NCI-H82 (cell line): ENCODE measurements around the gene YTHDC2.

ENCODE experiments used
- DNase-seq: peaks from one replicate; lab custom pipeline; 2025; lab: John Stamatoyannopoulos, UW

Gene YTHDC2

DNA sequence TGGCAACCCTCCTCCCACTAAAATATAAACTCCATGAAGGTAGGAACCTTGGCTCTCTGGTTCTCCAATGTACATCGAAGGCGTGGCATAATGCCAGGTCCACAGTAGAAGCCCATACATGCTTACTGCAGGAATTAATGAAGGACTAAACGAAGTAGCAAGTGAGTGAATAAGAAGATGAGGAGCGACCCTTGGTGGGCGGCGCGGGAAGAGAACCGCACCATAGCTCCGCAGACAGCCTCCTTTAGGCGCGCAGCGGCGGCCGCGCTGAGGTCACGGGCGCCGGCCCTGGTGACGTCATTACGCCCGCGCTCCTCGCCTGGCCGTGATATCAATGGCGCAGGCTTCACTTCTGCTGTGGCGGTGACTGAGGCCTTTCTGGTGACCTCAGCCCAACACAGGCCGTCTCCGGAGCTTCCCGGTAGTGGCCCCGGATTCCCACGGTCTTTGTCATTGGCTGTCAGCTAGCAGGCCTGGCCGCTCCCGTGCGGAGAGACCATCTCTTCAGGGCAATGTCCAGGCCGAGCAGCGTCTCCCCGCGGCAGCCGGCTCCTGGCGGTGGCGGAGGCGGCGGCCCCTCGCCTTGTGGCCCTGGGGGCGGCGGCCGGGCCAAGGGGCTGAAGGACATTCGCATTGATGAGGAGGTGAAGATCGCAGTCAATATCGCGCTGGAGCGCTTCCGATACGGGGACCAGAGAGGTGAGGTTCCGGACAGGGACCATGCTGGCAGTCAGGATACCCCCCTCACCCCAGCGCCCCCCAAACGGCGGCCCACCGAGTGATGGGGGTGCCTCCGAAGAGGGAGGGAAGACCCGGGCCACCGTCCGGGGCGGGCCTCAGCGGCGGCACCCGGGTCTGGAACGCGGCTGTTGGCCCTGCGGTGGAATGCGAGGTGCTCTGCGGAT, at the start of gene YTHDC2:
TSS of gene YTHDC2 (plus strand) at position 311 of the 905 bp plus-strand sequence. CDS start at position 513, 202 bp downstream.
- peak; percentile 90 for DNase-seq

DNA sequence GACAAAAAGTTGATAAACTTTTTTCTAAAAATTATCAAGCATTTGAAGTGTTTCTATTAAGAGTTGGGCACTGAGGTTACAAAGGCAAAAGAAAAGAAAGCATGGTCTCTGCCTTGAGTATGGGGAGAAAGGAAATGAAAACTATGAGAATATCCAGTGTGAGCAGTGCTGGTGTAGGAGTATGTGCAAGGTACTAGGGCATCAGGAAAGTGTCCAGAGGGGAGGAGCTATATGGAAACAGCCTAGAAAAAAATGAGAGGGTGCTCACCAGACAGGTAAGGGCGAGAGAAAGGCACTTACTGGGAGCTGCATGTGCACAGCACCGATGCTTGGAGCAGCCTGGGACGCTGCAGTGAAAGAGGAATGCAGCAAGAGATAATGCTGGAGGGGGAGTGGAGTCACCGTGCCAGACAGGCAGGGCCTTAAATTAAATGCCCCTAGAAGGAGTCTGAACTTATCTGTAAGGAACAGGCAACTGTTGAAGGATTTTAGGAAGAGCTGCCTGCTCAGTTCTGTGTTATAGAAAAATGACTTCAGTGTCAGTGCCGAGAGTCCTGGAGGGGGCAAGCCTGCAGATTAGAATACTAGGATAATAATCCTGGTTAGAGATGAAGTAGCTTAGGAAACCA, 39.3 kb upstream of the YTHDC2 start:
- DNase-seq = no peak

DNA sequence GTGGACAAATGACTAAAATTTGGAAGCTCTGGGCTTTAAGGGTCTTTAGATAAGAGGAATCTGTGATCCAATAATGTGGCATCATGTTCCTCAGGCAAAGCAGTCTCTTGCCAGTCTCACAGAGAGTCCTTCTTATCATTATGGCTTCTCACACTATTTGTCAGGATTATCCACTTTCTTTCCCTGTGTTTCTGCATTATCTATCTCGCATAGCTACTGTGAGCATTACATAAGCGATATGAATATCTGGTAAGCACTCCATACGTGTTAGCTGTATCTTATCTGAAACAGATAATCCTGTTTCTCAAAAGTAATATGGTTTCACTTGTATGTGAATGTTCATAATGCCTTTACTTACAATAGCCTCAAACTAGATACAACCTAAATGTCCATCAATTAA, 34.8 kb upstream of the YTHDC2 start:
- DNase-seq = peak; percentile 7

DNA sequence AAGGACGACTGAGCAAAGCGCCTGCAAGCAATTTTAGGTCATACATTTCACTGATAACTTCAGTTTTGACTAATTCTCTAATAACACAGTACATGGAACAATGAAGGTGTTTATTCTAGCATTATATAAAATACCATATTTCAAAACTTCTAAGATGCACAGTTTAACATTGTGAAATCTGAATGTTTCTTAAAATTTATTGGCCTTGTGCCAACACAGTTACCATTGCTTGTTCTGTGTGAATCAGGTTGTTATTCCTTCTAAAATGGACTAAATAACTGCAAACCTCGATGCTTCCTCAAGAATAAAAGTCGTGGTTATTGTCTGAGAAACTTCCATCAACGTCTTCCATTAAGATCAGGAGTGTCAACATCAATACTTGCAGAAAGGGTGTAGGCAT, 33.3 kb upstream of the YTHDC2 start:
- DNase-seq = no peak

DNA sequence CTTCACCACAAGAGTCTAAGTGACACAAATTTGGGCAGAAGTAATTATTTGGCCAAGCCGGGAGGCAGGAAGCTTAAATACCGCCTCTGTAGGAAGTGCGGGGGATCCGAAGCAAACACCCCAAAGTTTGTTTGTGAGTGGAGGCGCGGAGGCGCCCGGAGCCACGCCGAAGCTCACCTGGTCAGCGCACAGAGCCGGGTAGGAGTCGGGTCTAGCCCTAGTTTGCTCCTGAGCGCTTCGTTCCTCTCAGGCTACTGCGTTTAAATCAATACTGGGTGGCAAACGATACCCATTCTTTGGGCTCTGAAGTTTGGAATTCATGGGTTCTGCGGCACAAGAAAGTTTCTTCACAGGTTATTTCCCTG, 26.1 kb upstream of the YTHDC2 start:
- DNase-seq = no peak

DNA sequence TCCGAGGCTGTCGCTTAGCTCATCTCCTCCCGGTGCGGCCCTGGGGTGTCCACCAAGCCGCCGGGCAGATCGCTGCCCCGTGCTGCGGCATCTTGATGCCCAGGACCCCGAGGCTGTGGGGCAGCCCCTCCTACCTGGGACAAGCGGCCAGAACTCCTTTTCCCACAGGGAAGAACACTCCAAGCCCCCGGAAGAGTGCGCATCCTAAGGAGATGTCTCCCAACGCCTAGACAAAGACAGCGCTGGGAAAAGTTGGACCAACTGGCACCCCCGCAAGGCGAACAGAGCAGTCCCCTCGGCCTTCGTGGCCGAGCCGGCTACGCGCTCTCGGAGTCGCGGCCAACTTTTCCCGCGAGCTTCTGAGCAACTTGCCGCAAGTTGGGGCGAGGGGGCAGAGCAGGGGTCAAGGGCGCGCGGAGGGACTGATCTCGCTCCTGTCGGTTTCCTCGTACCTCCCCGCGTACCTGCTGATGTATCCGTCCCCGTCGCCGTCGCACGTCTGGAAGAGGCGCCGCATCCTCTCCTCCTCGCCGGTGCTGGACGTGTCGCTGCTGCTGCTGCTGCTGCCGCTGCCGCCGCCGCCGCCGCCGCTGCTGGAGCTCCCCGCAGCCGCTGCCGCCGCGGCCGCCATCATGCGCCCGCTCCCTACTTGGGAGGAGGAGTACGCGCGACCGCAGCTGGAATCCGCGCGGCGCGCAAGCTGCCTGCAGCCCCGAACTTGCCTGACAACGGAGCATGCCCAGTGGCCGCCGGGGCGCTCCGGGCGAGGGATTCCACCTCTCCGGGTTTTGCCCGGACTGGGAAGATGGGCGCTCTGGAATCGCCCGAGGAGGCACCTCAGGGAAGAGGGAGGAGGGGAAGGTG, 25.5 kb upstream of the YTHDC2 start, which contains the start of gene MCC:
TSS of gene MCC (minus strand) at position 673 of the 864 bp plus-strand sequence.
- peak; percentile 83 for DNase-seq

DNA sequence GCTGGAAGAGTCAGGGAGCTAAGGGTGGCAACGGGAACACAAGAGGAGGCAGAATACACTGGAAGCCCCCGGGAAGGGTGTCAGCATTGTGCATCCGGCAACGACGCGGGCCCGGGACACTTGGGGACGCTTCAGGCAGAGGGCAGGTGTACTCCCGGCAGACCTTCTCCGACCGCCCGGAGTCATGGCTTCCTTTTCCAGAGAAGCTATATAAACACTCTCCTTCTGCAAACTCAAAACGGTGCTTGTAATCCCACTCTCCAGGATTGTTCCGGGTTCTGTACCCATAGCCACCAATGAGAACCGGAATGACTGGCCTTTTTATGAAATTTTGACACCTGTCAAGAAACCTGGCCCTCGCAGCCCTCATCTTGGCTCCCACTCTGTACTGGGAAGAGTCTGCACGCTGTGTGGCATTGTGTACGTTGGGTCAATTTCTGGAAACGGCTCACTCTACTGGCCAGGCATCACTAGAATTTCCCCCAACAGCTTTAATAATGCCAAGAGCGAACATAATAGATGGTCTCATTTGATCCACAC, 24.8 kb upstream of the YTHDC2 start:
- DNase-seq = no peak

DNA sequence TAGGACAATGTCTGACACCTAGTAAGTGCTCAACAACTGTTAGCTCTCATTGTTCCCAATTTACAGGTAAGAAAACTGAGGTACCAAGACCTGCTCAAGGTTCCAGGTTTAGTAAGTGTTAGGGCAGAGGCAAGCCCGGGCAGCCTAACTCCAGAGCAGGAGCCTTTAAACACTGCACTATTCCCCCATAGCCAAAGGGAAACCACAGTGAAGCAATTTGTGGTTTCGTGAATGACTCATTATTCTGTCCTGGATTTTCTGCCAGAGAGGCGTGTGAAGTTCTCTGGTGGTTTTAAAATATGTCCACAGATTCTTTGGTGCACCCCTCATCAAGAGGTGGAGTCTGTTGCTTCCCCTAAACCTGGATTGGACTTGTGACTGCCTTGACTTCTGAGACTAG, 24.2 kb upstream of the YTHDC2 start:
- no peak for DNase-seq

DNA sequence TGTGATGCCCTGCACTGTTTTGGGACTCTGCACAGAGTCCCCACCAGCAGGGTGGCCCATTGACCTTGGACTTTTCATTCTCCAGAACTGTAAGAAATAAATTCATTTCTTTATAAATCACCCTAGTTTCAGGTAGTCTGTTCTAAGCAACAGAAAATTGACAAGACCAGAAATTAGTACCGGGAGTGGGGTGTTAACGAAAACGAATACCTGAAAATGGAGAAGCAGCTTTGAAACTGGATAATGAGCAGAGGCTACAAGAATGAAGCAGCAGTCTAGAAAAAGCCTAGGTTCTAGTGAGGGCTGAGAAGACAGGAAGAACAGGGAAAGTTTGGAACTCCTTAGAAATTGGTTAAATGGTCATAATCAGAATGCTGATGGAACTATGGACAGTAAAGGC, 23.2 kb upstream of the YTHDC2 start:
- no peak for DNase-seq

DNA sequence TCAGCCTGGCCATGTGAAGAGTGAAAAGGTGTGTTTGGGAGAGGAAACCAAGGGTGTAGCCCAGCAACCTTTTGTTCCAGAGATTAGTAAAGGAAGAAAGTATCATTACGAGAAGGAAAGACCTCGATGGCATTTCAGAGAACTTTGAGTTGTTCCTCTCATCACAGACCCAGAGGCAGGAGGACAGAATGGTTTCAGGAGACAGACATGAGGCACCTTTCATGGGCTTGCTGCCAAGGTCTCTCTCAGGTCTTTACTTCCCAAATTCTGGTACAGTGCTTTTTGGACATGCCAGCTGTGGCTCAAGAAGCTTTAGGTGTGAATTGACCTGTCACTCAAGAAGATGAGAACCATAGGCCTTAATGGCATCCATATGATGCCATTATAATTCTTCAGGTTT, 22.5 kb upstream of the YTHDC2 start:
- no peak for DNase-seq

DNA sequence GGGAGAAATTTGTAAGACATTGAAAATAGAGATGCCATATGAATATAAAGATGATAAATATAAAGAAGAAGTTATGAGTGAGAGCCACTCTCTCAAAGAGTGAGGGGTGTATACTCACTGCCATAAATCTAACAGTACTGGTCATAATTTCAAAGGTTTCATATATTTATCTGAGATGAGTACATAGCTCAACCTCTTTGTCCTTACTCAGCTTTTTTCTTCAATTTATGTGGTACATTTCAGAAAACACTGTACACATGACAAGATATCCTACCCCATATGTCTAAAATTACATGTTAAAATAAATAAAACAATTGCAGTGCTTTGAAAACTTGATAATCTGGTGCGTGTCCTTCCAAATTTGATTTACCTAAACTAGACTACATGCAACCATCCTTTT, 20.0 kb upstream of the YTHDC2 start:
- no peak for DNase-seq

DNA sequence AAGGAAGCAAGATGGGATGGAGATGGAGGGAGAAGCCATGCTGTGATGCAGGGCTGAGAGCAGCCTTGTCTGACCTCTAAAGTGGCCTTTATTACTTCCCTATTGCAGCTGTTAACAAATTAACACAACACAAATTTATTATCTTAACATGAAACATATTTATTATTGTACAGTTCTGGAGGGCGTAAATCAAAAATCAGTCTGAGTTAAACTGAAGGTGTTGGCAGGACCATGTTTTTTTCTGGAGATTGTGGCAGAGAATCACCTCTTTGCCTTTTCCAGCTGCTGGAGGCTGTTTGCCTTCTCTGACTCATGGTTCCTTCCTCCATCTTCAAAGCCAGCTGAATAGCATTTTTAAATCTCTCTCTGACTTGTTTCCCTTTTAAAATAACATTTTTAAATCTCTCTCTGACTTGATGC, 18.1 kb upstream of the YTHDC2 start:
- no peak for DNase-seq

DNA sequence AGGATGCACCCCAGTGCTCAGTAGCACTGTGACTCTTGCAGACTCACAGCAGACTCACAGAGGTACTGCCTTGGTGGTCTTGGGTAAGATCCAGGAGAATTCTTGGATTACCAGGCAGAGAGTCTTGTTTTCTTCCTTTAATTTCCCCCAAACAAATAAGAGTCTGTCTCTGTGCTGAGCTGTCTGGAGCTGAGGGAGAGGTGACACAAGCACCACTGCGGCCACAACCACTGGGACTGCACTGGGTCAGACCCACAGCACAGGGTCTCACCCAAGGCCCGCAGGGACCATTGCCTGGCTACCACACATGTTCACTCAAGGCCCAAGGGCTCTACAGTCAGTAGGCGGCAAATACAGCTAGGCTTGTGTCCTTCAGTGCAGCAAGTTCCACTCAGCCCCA, 11.4 kb upstream of the YTHDC2 start:
- no peak for DNase-seq

DNA sequence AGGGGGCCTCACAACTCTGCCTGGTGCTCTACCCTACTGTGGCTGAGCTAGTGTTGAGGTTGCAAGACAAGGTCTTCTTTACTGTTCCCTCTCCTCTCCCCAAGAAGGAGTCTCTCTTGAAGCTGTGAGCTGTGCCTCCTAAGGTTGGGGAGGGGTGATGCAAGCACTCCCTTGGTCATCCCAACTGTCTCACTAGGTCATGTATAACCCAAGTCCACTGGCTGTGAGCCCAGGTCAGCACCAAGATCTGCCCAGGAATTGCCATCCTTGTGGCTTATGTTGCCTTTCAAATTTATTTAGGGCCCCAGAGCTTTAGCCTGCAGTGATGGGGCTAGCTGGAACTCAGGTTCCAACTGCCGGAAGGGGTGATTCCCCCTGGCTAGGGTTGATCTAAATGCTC, 10.3 kb upstream of the YTHDC2 start:
- DNase-seq = no peak

DNA sequence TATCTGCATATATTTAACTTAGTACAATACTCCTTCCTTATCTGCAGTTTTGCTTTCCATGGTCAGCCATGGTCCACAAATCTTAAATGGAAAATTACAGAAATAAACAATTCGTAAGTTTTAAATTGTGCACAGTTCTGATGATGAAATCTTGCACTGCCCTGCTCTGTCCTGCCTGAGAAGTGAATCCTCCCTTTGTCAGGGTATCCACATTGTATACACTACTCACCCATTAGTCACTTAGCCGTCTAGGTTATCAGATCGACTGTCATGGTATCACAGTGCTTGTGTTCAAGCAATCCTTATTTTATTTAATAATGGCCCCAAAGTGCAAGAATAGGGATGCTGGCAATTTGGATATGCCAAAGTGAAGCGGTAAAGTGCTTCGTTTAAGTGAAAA, 8.3 kb upstream of the YTHDC2 start:
- DNase-seq = no peak

DNA sequence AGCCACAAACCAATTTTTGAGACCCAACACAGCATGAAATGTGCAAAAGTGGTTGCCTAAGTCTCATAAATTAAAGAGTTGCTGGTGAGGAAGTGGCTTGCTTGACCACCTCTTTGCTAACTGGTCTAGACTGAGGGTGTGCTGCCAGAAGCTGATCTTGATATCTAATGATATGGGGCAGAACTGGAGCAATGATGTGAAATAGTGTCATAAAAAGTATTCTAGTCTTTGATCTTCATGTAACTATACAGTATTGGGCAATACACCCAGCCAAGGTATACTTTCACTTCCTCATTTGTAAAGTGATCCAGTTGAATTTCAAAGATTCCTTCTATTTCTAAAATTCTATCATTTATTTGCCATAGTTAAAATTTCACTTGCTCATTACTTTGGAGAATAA, 5.9 kb upstream of the YTHDC2 start:
- no peak for DNase-seq

DNA sequence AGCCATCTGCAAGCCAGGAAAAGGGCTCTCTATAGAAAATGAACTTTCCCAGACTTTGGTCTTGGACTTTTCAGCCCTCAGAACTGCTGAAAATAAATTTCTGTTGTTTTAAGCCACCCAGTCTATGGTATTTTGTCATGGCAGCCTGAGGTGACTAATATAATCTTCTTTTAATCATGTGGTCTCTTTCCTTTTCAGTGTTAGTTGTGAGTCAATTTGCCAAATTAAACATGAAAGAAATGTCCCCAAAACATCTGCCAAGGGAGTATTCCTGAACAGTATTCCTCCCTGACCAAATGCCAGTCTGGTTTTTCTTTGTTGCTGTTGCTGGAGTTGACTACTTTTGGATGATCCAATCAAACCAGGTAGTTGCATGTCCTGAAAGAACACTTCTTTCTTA, 4.7 kb upstream of the YTHDC2 start:
- DNase-seq = no peak

DNA sequence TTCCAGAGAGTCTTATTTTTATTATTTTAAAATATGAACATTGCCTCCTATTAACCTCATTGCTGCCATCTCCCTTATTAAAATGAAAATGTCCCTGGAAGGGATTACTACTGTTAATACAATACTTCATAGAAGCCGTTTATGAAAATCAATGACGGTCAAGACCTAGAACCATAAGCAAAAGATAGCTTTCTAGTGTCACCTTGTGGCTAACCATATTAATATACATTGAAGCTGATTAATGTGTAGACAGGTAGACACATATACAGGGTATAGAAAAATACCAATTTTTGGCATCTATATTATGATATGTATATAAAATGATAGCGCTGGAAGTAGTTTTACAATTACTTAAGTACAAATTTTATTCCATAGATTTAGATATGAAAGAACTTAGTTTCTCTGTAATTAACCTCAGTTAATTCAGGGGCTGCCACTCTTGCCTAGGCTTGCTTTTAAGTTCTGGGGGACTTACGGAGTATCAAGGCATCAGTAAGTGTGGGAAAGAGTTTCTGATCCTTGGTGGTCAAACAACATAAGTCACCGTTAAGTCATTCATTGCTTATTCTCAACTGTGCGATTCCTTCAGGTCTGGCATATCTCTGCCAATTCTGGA, 2.5 kb upstream of the YTHDC2 start:
- DNase-seq = peak; percentile 59

DNA sequence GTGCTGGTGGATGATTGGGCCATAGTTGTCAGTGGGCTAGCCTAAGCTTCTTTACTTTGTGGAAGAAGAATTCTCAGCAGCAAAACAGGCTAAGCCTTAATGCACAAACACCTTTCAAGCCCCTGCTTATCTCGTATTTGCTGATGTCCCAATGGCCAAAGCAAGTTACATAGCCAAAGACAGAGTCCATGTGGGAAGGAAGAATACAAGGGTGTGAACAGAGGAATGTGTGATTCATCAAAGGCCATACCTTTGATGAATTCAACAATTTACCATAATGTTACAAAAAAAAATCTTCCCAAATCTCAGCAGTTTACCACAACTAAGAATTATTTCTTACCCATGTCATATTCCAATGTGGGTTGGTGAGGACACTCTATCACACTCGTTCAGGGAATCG, 1.2 kb upstream of the YTHDC2 start:
- DNase-seq = no peak

DNA sequence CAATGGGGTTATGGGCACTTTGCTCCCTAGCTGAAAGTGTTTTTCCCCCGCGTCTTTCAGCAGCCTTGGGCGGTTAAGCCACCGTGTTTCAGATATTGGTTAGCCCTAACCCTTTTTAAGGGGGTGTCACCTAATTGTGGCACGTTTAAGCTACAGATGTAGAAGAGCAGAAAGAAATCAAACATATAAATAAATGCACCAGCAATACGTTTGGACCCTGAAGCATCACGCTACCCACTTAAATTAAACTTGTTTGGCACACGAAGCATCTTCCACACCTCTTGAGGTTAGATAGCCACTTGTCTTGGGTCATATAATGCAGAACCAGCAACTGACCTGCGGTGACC, 768 bp downstream of the YTHDC2 start:
- DNase-seq = peak; percentile 32

DNA sequence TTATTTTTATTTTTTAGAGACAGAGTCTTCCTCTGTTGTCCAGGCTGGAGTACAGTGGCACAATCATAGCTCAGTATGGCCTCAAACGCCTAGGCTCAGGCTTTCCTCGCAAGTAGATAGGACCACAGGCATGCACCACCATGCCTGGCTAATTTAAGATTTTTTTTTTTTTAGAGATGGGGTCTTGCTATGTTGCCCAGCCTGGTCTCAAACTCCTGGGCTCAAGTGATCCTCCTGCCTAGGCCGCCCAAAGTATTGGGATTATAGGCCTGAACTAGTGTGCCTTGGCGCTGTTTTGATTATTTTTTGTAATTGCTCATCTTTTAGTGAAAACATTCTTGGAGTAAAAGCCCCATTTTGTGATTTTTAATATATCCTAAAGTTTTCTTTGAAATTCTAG, 5.4 kb downstream of the YTHDC2 start:
- no peak for DNase-seq

DNA sequence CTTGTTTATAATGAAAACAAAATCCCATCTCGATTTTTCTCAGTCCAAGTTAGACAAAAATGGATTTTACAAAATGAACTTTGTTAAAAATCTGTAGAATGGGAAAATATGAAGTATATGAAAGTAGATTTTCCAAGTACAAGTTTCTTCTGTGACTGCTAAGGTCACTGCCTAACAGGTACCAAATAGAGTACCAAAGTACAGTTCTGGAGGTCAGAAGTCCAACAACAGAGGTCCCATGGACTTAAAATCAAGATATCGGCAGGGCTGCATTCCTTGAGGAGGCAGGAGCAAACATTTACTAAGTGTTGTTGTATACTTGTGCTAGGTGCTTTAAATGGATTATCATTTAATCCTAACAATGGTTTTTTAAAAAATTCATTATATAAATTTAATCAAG, 5.9 kb downstream of the YTHDC2 start:
- peak; percentile 18 for DNase-seq
